HepG2 (cell line): ENCODE results near the gene WFDC9. TPM values are rescaled to one million over a fixed set of nuclear protein-coding genes. Genes with fewer than 3 reads are reported as not detected.

Experiments used
- BHLHE40 ChIP-seq: IDR thresholded peaks from 2 replicates; pipeline ENCODE4 v1.6.1; 2011; ENCODE audit warnings: low read length, improper control_type of control experiment
- CEBPG ChIP-seq: IDR thresholded peaks from 2 replicates; pipeline ENCODE4 v1.6.1; 2016
- FOXA1 ChIP-seq, 2 experiments: fragments of 450-650 bp in 1 of 2; sonication (generic) in 1 of 2; formaldehyde crosslinking in 1 of 2; IDR thresholded peaks; 2 replicates each; pipeline versions ENCODE4 v1.4.0 to v1.6.1; 2016 to 2020; ENCODE audit warnings: missing genetic modification reagents in 1 of 2
- IRF2 ChIP-seq: IDR thresholded peaks from 2 replicates; pipeline ENCODE4 v1.6.1; 2018; ENCODE audit warnings: missing genetic modification reagents, missing compliant biosample characterization
- KAT8 ChIP-seq: IDR thresholded peaks from 2 replicates; pipeline ENCODE4 v1.6.1; 2016; ENCODE audit warnings: missing genetic modification reagents, missing compliant biosample characterization
- KMT2B ChIP-seq: IDR thresholded peaks from 2 replicates; pipeline ENCODE4 v1.6.1; 2016; ENCODE audit warnings: missing genetic modification reagents, missing compliant biosample characterization
- POLR2AphosphoS2 ChIP-seq: IDR thresholded peaks from 2 replicates; pipeline ENCODE4 v1.6.1; 2011; ENCODE audit warnings: low read depth, low read length, improper control_type of control experiment
- RBAK ChIP-seq: sonication (generic); formaldehyde crosslinking; IDR thresholded peaks from 2 replicates; pipeline ENCODE4 v1.5.1; 2020; ENCODE audit warnings: mild to moderate bottlenecking, missing genetic modification reagents
- SMC3 ChIP-seq: IDR thresholded peaks from 2 replicates; pipeline ENCODE4 v1.6.1; 2011; ENCODE audit warnings: low read length, improper control_type of control experiment
- SOX13 ChIP-seq, 3 experiments: fragments of 450-650 bp in 1 of 3; sonication (generic) in 1 of 3; formaldehyde crosslinking in 1 of 3; IDR thresholded peaks in 2 of 3; conservative IDR thresholded peaks in 1 of 3; 2 replicates each; pipeline versions ENCODE4 v1.5.0 to v1.6.1; 2016 to 2020; ENCODE audit warnings: antibody characterized with exemption in 1 of 3, mild to moderate bottlenecking in 1 of 3, missing compliant biosample characterization in 1 of 3, missing genetic modification reagents in 1 of 3, moderate library complexity in 1 of 3
- XRCC5 ChIP-seq: fragments of 200-400 bp; formaldehyde crosslinking; optimal IDR thresholded peaks from 2 replicates; pipeline ENCODE3; 2017; ENCODE audit warnings: mild to moderate bottlenecking, low read length
- ZBTB1 ChIP-seq: sonication (generic); formaldehyde crosslinking; IDR thresholded peaks from 2 replicates; pipeline ENCODE4 v1.4.0; 2020; ENCODE audit warnings: missing genetic modification reagents, borderline replicate concordance
- ZNF124 ChIP-seq: sonication (generic); formaldehyde crosslinking; IDR thresholded peaks from 2 replicates; pipeline ENCODE4 v1.4.0; 2020; ENCODE audit warnings: missing genetic modification reagents
- ZNF180 ChIP-seq: sonication (generic); formaldehyde crosslinking; IDR thresholded peaks from 2 replicates; pipeline ENCODE4 v1.4.0; 2020; ENCODE audit warnings: low read depth, missing genetic modification reagents, borderline replicate concordance
- ZNF382 ChIP-seq: sonication (generic); formaldehyde crosslinking; IDR thresholded peaks from 2 replicates; pipeline ENCODE4 v1.5.0; 2020; ENCODE audit warnings: missing genetic modification reagents, mild to moderate bottlenecking, borderline replicate concordance
- ZNF512 ChIP-seq: sonication (generic); formaldehyde crosslinking; IDR thresholded peaks from 2 replicates; pipeline ENCODE4 v1.4.0; 2020; ENCODE audit warnings: mild to moderate bottlenecking, missing genetic modification reagents
- ZNF790 ChIP-seq: sonication (generic); formaldehyde crosslinking; IDR thresholded peaks from 2 replicates; pipeline ENCODE4 v1.8.0; 2022; ENCODE audit warnings: missing genetic modification reagents, mild to moderate bottlenecking, borderline replicate concordance
- polyA plus RNA-seq, 8 experiments: library from polyadenylated mRNA; depleted of rRNA in 3 of 8; stranded (reverse) in 7 of 8; unstranded in 1 of 8; fragments of >200 nt; fragmentation: Illumina TruSeq in 4 of 8; extraction: Trizol in 4 of 8; gene quantifications; 2 replicates each; pipeline versions ENCODE4 v1.2.1 to v1.2.3, GENCODE V29; 2011 to 2016; ENCODE audit warnings: low read depth in 4 of 8, missing spikeins in 1 of 8, mixed read lengths in 1 of 8; ENCODE audit not compliant: insufficient read depth in 1 of 8
- total RNA-seq, 5 experiments: library from RNA; depleted of rRNA; stranded (reverse); fragments of >200 nt; fragmentation: Illumina TruSeq; extraction: Trizol; gene quantifications; 2 replicates each; pipeline ENCODE4 v1.2.3, GENCODE V29; 2016; ENCODE audit warnings: low read depth in 1 of 5
- TF ChIP-seq, protein P1 (sequence below): IDR thresholded peaks from 2 replicates; pipeline ENCODE4 v1.6.1; 2016; ENCODE audit warnings: missing genetic modification reagents, missing compliant biosample characterization
- TF ChIP-seq, protein P2 (sequence below): sonication (generic); formaldehyde crosslinking; IDR thresholded peaks from 2 replicates; pipeline ENCODE4 v1.4.0; 2020; ENCODE audit warnings: missing genetic modification reagents
- TF ChIP-seq, protein P3 (sequence below), 2 experiments: sonication (generic) in 1 of 2; formaldehyde crosslinking in 1 of 2; IDR thresholded peaks; 2 replicates each; pipeline versions ENCODE4 v1.4.0 to v1.6.1; 2018 to 2020; ENCODE audit warnings: missing genetic modification reagents in 2 of 2, borderline replicate concordance in 1 of 2, low read depth in 1 of 2, mild to moderate bottlenecking in 1 of 2, missing biosample characterization in 1 of 2
- TF ChIP-seq, protein P4 (sequence below): sonication (generic); formaldehyde crosslinking; IDR thresholded peaks from 2 replicates; pipeline ENCODE4 v1.8.0; 2022; ENCODE audit warnings: mild to moderate bottlenecking, missing genetic modification reagents, borderline replicate concordance

WFDC9 gene
- total and polyA plus RNA-seq, 2 of the 13 experiments (the other 11 are each of a cell fraction or from before 2014, with no cell fraction given), result not detected

DNA sequence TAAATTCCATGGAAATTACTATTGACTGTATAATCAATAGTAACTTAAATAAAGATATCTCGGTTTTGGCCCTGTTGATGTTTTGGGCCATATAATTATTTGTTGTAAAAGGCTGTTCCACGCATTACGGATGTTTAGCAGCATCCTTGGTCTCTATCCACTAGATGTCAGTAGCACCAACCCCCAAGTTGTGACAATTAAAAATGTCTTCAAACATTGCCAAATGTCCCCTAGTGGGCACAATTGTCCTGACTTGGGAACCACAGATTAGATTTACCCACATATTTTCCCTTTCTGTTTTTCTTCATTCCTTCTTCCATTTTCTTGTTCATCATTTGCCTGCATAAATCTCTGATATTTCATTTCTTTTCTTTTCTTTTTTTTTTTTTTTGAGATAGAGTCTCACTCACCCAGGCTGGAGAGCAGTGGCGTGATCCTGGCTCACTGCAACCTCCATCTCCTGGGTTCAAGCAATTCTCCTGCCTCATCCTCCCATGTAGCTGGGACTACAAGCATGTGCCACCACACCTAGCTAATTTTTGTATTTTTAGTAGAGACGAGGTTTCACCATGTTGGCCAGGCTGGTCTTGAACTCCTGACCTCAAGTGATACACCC lies 38.4 kb downstream of the WFDC9 start (continued):
- TF ChIP-seq ZNF512 (CRISPR knock-in tag) (0 out of 2 replicates have a peak, but pooled peaks have one; percentile 41), ZNF382 (CRISPR knock-in tag) (no peak), ZBTB1 (no peak), KMT2B (CRISPR knock-in tag) (no peak), ZNF124 (peak; percentile 45; the same call in 1 of the 2 replicates), SOX13 (IDR thresholded peaks at IDR 0.05) (no peak), SOX13 (CRISPR knock-in tag; conservative IDR thresholded peaks at IDR 0.05 in 1 of 2, IDR thresholded peaks at IDR 0.05 in 1 of 2) (peak in 1 of 2 experiments; percentile 27; a peak in 1 of 4 replicates), IRF2 (CRISPR knock-in tag) (no peak), RBAK (CRISPR knock-in tag) (no peak), CEBPG (CRISPR knock-in tag) (peak; percentile 42), FOXA1 (IDR thresholded peaks at IDR 0.05) (no peak), FOXA1 (CRISPR knock-in tag; IDR thresholded peaks at IDR 0.05) (0 out of 2 replicates have a peak, but pooled peaks have one; percentile 16), POLR2AphosphoS2 (no peak), KAT8 (CRISPR knock-in tag) (peak; percentile 23; the same call in 1 of the 2 replicates), BHLHE40 (no peak), ZNF790 (CRISPR knock-in tag) (no peak), XRCC5 (peak; percentile 65), ZNF180 (CRISPR knock-in tag) (no peak), SMC3 (peak; percentile 91; the same call in 1 of the 2 replicates)
- TF ChIP-seq, protein P1, sequence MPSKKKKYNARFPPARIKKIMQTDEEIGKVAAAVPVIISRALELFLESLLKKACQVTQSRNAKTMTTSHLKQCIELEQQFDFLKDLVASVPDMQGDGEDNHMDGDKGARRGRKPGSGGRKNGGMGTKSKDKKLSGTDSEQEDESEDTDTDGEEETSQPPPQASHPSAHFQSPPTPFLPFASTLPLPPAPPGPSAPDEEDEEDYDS (CRISPR knock-in tag), result 0 out of 2 replicates have a peak, but pooled peaks have one; percentile 18
- TF ChIP-seq, protein P2, sequence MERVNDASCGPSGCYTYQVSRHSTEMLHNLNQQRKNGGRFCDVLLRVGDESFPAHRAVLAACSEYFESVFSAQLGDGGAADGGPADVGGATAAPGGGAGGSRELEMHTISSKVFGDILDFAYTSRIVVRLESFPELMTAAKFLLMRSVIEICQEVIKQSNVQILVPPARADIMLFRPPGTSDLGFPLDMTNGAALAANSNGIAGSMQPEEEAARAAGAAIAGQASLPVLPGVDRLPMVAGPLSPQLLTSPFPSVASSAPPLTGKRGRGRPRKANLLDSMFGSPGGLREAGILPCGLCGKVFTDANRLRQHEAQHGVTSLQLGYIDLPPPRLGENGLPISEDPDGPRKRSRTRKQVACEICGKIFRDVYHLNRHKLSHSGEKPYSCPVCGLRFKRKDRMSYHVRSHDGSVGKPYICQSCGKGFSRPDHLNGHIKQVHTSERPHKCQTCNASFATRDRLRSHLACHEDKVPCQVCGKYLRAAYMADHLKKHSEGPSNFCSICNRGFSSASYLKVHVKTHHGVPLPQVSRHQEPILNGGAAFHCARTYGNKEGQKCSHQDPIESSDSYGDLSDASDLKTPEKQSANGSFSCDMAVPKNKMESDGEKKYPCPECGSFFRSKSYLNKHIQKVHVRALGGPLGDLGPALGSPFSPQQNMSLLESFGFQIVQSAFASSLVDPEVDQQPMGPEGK, result peak; percentile 35; the same call in 1 of the 2 replicates
- TF ChIP-seq, protein P3, sequence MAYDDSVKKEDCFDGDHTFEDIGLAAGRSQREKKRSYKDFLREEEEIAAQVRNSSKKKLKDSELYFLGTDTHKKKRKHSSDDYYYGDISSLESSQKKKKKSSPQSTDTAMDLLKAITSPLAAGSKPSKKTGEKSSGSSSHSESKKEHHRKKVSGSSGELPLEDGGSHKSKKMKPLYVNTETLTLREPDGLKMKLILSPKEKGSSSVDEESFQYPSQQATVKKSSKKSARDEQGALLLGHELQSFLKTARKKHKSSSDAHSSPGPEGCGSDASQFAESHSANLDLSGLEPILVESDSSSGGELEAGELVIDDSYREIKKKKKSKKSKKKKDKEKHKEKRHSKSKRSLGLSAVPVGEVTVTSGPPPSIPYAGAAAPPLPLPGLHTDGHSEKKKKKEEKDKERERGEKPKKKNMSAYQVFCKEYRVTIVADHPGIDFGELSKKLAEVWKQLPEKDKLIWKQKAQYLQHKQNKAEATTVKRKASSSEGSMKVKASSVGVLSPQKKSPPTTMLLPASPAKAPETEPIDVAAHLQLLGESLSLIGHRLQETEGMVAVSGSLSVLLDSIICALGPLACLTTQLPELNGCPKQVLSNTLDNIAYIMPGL (CRISPR knock-in tag; IDR thresholded peaks at IDR 0.05; ENCODE audit: borderline replicate concordance in 1 of 2, low read depth in 1 of 2), result peak; percentile 51 to 58; a peak in 1 of 4 replicates
- TF ChIP-seq, protein P4, sequence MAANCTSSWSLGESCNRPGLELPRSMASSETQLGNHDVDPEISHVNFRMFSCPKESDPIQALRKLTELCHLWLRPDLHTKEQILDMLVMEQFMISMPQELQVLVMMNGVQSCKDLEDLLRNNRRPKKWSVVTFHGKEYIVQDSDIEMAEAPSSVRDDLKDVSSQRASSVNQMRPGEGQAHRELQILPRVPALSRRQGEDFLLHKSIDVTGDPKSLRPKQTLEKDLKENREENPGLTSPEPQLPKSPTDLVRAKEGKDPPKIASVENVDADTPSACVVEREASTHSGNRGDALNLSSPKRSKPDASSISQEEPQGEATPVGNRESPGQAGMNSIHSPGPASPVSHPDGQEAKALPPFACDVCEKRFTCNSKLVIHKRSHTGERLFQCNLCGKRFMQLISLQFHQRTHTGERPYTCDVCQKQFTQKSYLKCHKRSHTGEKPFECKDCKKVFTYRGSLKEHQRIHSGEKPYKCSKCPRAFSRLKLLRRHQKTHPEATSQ (CRISPR knock-in tag), result no peak
